HG03039 (cell line): ENCODE data around the gene MYH7B.

Experiments
- ATAC-seq: cut with Tn5 transposase; IDR thresholded peaks from one replicate; pipeline ENCODE4 v1.9.1; 2021; ENCODE audit warnings: mild to moderate bottlenecking, moderate library complexity; ENCODE audit not compliant: unreplicated experiment

MYH7B gene

DNA sequence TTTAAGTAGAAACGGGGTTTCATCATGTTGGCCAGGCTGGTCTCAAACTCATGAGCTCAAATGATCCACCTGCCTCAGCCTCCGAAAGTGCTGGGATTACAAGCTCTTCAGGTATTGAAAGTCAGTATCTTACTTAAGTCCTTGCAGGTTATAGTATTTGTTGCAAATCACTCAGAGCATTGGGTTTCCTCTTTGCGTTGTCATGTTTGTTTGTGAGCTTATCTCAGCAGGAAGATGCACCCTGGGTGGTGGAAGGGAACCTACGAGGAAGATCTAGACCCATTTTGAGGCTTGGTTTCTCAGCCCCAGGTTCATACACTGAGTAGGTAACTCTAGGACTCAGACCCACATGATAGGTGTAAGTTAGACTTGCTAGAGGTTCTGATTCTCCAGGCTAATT is 18.6 kb downstream of the MYH7B start:
- ATAC-seq = no peak

DNA sequence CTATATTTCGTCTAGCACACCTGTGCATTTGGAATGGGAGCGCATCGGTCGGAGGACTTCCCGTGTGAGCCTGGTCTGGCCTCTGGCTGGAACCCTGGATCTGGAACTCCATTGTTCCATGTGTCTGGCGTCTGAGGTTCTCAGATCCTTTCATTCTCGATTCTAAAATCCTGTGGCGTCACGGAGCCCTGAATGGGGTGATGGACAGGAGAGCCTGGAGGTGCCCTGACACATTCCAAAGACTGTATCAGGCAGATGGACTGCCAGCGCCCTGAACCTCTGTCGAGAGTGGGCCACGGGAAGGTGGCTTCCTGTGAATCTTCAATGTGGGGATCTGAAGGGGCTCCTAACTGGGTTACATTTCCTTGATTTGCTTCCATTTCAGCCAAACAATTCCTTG is 20.6 kb downstream of the MYH7B start:
- no peak for ATAC-seq

DNA sequence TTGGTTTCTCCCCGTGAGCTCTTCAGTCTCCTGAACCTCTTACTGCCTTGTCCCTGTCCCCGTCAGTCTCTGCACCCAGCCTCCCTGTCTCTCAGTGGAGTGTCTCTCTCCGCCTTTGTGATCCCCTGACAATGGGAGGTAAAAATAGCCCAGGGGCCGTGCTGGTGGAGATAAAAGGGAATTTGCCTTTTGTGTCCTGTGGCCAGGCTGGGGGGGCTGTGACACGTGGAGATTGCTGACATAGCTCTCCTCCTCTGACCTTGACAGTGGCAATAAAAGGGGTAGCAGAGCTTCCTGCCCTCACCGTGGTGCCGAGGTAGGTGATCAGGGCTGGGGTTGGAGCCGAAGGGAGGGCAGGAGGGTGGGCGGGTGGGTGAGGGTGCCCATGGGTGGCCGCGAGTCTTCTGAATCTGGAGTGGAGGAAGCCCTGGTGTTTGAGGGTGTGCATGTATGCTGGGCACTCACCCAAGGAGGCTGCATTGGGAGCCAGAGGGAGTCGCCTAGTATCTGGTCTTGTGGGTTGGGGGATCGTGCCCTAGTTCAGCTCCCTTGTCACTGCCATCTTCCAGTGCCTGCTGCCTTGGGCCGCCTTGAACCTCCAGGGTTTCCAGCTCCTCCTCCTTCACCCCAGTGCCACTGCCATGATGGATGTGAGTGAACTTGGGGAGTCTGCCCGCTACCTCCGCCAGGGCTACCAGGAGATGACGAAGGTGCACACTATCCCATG is 21.9 kb downstream of the MYH7B start:
- ATAC-seq = no peak

DNA sequence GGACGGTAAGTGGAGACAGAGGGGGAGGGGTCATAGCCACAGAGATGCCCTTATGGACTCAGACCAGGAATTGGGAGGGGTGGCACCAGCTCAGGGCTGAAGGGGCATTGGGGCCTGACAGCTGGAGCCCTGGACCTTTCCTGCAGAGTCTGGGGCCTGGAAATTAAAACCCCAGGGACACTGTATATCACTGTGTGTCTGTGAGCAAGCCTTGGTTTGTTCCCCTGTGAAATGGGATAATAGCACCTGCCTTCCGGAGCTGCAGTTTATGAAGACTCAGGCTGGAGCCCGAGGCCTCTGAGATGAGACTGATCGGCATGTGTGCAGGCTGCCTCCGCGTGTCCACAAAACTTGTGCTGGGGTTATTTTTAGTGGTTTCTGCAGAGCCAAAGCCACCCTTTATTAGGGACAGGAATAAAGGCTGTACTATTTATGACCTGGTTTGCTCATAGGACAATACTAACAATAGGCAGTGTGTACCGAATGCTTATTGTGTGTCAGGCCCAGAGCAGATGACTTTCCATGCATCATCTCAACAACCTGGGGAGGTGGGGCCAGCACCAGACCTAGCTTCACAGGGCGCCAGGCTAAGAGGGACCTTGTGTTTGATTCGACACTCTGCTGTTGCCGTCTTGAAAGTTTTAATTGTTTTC is 22.6 kb downstream of the MYH7B start:
- ATAC-seq = no peak

DNA sequence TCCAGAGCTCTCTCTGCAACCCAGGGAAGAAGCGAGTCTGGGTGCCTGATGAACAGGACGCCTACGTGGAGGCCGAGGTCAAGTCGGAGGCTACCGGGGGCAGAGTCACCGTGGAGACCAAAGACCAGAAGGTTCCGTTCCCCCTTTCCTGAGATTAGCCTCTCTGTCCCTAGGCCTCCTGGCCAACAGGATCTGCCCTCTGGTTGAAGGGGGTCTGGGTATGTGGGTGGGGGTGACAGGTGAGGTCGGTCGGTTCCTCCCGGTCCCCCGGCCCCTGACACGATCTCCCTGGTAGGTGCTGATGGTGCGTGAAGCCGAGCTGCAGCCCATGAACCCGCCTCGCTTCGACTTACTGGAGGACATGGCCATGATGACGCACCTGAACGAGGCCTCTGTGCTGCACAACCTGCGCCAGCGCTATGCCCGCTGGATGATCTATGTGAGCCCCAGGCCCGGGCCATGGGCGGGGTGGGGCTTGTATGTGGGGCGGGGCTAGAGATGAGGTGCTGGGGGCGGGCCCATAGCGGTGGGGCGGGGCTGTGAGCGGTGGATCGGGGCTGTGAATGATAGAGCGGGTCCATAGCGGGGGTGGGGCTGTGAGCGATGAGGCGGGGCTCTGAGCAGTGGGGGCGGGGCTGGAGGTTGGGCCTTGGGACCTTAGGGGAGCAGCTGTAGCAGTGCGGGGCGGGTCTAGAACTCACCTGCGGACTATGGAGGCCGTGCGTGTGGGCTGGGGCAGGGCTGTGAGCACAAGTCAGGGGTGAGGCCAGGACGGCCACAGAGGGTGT is 23.9 kb downstream of the MYH7B start:
- no peak for ATAC-seq

DNA sequence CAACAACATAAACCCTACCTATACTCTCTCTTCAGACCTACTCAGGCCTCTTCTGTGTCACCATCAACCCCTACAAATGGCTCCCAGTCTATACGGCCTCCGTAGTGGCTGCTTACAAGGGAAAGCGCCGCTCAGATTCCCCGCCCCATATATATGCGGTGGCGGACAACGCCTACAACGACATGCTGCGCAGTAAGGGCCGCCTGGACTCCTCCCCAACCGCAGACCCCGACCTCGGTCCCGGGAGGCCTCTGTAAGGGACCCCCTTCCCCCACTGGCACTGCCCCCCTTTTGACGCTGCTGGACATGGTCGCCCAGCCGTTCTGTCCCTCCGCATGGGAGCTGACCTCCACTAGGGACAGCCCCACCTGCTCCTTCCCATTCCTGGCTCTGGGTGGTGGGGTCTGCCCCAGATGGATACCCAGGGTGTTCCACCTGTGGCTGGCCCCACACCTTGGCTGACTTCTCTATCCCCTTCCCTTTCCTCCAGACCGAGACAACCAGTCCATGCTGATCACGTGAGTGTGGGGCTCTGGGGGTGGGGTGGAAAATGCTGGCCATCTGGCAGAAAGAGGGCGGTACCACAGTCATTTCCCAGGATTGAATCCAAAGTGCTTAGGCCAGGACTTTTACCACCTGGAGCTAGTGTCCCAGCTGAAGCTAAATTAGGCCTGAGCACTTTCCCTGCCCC is 25.0 kb downstream of the MYH7B start:
- no peak for ATAC-seq

DNA sequence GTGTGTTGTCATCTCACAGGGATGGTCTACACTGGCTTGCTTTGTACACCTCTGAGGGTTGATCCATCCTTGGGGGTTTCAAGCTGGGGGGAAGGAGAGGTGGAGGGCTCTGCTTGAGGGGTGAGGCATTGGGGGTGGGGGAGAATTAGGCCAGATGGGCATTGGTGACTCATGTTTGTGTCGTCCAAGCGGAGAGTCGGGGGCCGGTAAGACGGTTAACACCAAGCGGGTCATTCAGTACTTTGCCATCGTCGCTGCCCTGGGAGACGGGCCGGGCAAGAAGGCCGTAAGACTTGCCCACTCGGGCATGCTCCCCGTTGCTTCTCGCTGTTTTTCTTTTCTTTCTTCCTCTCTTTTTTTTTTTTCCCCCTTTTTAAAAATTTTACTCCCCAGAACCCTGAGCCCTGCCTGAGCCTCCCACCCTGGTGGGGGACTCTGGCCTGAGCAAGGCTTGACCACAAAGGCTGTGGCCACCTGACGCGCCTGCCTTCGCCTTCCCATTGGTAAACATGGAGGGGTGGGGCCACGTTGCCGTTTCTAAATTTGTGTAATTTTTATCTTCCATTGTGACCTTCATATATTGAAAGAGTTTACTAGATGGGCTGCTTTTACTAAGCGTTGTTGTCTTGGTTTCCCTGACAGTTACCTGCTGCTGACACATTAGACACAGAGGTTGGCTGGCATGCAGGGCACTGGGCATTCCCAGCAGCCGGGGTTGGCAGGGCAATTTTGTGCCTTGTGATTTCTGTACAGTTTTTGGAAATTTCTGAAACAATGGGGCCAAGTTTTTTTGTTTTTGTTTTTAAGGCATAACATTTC is 26.8 kb downstream of the MYH7B start:
- ATAC-seq = no peak

DNA sequence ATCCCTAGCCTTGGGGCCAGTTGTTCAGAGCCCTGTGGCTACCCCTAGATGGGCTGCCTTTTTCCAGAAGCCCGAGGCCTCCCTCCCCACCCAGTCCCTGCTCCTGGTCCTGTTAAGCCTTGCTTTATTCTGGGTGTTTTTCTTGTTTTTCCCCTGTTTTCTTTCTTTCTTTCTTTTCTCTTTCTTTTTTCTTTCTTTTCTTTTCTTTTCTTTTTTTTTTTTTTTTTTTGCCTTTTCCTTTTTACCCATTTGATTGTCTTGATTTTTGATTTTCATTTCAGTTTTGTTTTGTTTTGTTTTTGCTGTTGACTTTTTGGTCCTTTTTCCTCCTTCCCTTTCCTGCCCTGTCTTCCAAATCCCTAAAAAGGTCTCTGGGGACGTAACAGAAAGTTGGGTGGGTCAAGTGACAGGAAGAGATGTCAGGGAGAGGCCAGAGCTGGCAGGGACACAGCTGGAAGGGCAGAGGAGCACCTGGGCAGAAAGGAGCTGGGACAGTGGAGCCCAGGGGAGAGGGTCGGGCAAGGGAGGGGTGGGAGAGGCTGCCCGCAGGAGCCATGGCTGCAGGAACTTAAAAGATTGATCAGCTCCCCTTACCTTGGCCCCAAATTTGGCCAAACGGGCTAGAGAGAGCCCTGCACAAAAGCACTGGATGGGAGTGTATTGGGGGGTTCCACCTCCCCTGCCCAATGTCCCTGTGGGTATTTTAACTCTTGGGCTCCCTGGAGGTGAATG is 27.6 kb downstream of the MYH7B start:
- no peak for ATAC-seq

DNA sequence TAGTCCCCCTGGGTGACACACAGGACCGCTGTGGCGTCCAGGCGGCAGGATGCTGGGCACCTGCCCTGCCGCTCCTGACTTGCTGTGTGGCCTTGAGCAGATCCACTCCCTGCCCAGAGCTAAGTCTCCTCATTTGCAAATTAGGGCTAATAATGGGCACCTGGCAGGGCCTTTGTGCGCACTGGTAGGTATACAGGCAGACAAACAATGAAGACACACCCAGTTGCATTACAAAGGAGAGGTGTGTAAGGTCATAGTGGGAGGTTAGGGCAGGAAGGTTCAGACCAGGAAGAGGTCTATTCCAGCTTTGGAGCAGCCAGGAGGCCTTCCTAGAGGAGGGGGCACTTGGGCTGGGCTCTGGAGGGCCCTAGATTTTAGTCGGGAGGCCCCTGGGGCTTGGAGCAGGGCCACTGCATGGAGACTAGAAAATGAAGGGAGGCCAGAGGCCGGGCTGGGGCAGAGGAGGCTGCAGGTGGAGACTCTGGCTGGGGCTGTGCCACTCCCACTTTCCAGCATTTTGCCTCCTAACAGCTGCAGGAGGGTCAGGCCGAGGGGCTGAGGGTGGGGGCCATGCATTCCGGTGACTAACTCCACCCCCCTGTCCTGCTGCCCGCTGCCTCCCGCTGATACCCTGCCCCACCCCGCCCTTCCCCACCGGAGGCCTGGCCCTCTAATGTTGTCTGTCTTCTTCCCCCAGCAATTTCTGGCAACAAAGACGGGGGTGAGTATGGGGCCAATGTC is 28.5 kb downstream of the MYH7B start:
- no peak for ATAC-seq

DNA sequence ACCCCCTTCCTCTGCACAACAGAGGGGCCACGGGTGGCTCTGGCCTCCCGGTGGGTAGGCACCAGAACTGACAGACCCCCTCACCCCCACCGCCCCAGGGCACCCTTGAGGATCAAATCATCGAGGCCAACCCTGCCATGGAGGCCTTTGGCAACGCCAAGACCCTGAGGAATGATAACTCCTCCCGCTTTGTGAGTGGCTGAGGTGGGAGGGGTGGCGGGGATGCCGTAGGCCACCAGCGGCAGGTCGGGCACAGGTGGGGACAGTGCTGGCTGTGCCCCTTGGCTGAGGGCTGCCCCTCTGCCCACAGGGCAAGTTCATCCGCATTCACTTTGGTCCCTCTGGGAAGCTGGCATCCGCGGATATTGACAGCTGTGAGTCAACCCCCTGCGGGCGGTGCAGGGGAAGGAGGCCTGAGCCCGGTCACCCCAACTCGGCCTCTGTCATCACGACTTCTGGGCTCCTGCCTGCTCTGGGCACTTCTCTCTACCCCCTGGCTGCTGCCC is 29.1 kb downstream of the MYH7B start:
- no peak for ATAC-seq

DNA sequence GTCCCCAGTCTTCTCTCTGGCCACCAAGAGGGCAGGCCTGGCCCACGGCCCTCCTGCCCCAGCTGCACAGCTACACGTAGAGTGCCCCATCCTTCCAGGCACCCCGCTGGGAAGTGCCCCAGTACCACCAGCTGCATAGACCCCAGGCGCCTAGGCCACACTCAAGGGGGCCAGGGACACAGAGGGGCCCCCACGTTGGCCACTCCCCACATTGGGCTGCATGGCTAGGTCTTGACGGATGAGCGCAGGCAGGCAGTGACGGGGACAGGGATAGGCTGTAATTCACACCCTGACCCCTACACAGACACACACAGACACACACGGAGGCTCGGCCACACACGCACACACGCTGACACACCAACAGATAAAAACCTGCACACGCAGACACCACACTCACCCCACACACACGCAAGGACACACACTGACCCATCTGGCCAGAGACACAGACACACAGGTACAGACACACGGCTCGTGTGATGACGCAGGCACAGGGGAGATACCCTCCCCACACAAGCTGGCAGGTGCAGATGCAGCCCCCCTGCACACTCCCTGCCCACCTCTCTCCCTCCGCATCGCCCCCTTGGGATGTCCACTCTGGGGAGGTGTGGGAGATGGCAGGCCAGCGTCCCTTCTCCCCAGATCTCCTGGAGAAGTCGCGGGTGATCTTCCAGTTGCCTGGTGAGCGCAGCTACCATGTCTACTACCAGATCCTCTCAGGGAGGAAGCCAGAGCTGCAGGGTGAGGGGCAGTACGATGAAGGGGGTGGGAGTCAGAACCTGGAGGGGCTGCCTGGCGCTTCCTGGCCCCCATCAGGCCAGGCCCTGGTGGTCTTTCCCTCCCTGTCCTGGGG is 30.0 kb downstream of the MYH7B start:
- no peak for ATAC-seq

DNA sequence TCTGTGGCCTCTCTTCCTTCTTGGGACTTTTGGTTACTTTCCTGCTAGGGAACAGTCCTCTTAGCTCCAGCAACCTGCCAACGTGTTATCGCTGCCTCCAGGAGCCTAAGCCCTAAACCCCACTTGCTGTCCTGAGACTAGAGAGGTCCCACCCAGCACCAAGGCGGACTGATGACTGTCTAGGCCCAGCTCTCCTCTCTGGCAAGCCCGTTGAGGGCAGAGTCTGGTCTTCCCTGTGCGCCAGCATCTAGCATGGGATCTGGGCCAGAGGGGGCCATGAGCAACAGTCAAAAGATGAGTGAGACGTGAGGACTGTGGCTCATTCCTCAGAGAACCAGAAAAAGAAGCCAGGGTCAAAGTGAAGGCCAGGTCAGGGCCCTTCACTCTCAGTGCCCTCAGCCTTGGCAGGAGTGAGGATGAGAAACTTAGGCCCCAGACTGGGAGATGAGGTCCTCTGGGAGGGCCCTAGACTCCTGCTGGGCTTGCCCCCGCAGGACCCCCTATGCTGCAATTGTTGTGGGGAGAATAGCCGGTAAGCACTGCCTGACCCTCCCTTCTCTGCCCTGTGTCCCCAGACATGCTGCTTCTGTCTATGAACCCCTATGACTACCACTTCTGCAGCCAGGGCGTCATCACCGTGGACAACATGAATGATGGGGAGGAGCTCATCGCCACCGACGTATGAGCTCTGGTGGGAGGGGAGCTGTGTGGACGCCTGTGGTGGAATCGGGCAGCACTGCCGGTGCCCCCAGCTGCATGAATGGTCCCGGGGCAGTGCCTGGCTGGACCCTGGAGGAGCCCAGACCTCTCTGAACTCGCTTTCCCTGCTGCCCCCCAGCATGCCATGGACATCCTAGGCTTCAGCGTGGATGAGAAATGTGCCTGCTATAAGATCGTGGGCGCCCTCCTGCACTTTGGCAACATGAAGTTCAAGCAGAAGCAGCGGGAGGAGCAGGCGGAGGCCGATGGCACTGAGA is 30.9 kb downstream of the MYH7B start:
- ATAC-seq = no peak

DNA sequence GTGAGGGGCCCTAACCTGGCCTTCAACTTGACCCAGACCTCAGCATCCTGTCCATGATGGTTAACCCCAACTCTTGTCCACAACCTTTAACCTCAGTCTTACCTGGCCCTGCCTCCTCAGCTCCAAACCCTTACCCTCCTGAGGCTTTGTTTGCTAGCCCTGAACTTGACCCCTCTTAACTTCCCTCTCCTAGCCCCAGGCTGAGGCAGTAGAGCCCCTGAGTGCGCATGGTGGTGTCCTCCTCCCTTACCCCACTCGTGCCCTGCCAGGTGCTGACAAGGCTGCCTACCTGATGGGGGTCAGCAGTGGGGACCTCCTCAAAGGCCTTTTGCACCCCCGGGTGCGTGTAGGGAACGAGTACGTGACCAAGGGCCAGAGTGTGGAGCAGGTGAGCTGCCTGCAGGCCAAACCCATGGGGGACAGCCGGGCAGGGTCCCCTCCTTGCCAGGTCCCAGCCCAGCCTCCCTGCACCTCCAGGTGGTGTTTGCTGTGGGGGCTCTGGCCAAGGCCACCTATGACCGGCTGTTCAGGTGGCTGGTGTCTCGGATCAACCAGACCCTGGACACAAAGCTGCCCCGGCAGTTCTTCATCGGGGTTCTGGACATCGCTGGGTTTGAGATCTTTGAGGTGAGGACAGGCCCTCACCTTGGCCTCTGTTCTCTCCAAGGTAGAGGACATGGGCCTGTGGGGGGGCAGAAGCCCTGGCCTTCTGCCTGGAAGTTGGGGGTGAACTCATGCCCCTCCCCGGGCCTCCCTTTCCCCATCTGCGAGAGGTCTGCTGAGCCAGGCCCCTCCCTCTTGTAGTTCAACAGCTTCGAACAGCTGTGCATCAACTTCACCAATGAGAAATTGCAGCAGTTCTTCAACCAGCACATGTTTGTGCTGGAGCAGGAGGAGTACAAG is 31.9 kb downstream of the MYH7B start:
- no peak for ATAC-seq

DNA sequence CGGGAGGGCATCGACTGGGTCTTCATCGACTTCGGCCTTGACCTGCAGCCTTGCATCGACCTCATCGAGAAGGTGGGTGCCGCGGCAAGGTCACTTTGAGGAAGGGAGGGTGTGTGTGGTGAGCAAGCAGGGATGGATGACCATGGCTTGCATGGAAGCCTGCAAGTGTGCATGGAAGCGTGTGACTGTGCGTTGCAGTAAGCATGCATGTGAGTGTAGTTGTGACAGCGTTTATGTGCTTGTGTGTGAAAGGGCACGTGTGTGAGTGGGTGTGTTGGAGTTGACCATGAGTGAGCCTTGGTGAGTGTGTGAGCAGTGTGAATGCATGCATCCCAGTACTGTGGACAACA is 32.5 kb downstream of the MYH7B start:
- ATAC-seq = no peak

DNA sequence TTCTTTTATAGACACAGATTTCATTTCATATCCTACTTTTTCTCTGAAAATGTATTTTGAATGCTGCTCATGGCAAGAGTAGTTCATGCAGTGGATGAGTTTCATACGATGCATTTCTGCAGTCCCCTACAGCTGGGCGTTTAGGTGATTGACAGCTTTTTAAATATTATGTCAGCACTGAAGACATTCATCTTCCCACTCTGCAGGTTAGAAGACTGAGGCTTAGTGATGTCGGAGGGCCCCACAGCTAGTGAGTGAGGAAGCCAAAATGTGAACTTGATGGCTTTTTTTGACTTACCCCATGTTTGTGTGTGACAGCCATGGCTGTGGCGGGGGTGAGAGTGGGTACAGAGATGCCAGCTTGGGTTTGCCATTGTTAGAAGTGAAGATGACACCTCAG is 33.5 kb downstream of the MYH7B start:
- ATAC-seq = no peak

DNA sequence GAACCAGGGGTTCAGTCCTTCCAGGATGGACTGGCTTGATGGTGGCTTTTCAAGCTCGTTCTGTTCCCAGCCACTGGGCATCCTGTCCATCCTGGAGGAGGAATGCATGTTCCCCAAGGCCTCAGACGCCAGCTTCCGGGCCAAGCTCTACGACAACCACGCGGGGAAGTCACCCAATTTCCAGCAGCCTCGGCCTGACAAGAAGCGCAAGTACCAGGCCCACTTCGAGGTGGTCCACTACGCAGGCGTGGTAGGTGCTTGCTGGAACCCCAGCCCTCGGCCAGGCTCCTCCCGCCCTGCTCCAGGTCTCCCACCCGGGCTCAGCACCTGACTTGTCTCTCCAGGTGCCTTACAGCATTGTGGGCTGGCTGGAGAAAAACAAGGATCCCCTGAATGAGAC is 34.0 kb downstream of the MYH7B start:
- no peak for ATAC-seq
